Naive B cell (primary cell): ENCODE measurements around the gene SIRPG. TPM values are rescaled to one million over a fixed set of nuclear protein-coding genes. Genes with fewer than 3 reads are reported as not detected.
A peak's percentile ranks its signal among the peaks of the same experiment; 100 is the strongest.
"Not testable (repeated sequence)": the region's sequence is repeated elsewhere in the genome, so short reads cannot be mapped to it uniquely, and the experiment has no call there.

Source experiments
- ATAC-seq, 2 donors: fragments of 150-1000 bp; cut with Tn5 transposase; 2 replicates each; pipeline ENCODE4 v1.10.0; 2021; ENCODE audit warnings: low read depth in 2 of 2, mild to moderate bottlenecking in 2 of 2, moderate library complexity in 2 of 2
- DNase-seq: peaks from one replicate; pipeline ENCODE4 v3.0.0; 2022
- H3K27ac Mint-ChIP-seq, 6 donors: one replicate each; pipeline ENCODE4 v1.8.0; 2020 to 2022; ENCODE audit warnings: mild to moderate bottlenecking in 6 of 6, mixed read lengths in 6 of 6, moderate library complexity in 5 of 6, inconsistent platforms in 2 of 6
- H3K27me3 Mint-ChIP-seq, 3 donors: one replicate each; pipeline ENCODE4 v1.8.0; 2021 to 2022; ENCODE audit warnings: mixed read lengths in 3 of 3, mild to moderate bottlenecking in 1 of 3
- H3K36me3 Mint-ChIP-seq, 2 donors: one replicate each; pipeline ENCODE4 v1.8.0; 2020 to 2022; ENCODE audit warnings: mixed read lengths in 2 of 2, inconsistent platforms in 1 of 2, mild to moderate bottlenecking in 1 of 2
- H3K4me1 Mint-ChIP-seq, 3 donors: one replicate each; pipeline ENCODE4 v1.8.0; 2020 to 2022; ENCODE audit warnings: mixed read lengths in 3 of 3, inconsistent platforms in 1 of 3, mild to moderate bottlenecking in 1 of 3, moderate library complexity in 1 of 3
- H3K4me3 Mint-ChIP-seq, 8 donors: one replicate each; pipeline ENCODE4 v1.8.0; 2020 to 2022; ENCODE audit warnings: mild to moderate bottlenecking in 8 of 8, mixed read lengths in 8 of 8, moderate library complexity in 8 of 8, inconsistent platforms in 2 of 8
- H3K9me3 Mint-ChIP-seq, 7 donors: one replicate each; pipeline ENCODE4 v1.8.0; 2020 to 2022; ENCODE audit warnings: mixed read lengths in 7 of 7, mild to moderate bottlenecking in 5 of 7, inconsistent platforms in 2 of 7, moderate library complexity in 1 of 7
- polyA plus RNA-seq, 6 donors: library from polyadenylated mRNA; unstranded; fragments of 300-500 nt; fragmentation: Illumina TruSeq; gene quantifications; one replicate each; pipeline ENCODE4 v1.2.3, GENCODE V29; 2021; ENCODE audit warnings: low read depth in 6 of 6

The SIRPG gene
- 1 to 10 TPM in 2 of 6 donors, under 1 TPM in 2, not detected in 2; 0.22 to 1.3 (median 0.85) TPM for polyA plus RNA-seq

GRCh38 chr20:1657556-1658334 lies at the start of gene SIRPG:
TSS of gene SIRPG (minus strand) at chr20:1657779. CDS start at chr20:1657714, 65 bp downstream.
- ATAC-seq (no peak), DNase-seq (no peak)
- no peaks in the 10 kb centered on the region for H3K36me3 Mint-ChIP-seq
- H3K27me3 Mint-ChIP-seq, result peaks cover 14 to 17% (median 16%) of the 10 kb centered on the region in 3 donors
- H3K9me3 Mint-ChIP-seq, result peaks cover 0 to 5% (median 0%) of the 10 kb centered on the region in 7 donors
- H3K27ac Mint-ChIP-seq, result peak within 1 kb of the TSS in 1 of 6 donors; percentile 34
- H3K4me1 Mint-ChIP-seq, result peaks cover 0 to 9% (median 3%) of the 10 kb centered on the region in 3 donors
- H3K4me3 Mint-ChIP-seq, result no peak within 1 kb of the TSS

- H3K27ac Mint-ChIP-seq, H3K4me1 Mint-ChIP-seq, H3K4me3 Mint-ChIP-seq, DNase-seq, ATAC-seq: not testable (repeated sequence)
- H3K27me3 Mint-ChIP-seq, result peaks cover 15 to 76% (median 55%) of the 10 kb centered on the region in 3 donors
- peaks cover 6 to 17% of the 10 kb centered on the region in 2 donors for H3K36me3 Mint-ChIP-seq
- peaks cover 3 to 28% (median 5%) of the 10 kb centered on the region in 7 donors for H3K9me3 Mint-ChIP-seq
These were observed 49.3 kb upstream of the SIRPG start for GRCh38 chr20:1706887-1707286.

GRCh38 chr20:1706079-1706478 lies 48.5 kb upstream of the SIRPG start:
- no peak for ATAC-seq
- H3K27me3 Mint-ChIP-seq, result peaks cover 12 to 68% (median 48%) of the 10 kb centered on the region in 3 donors

GRCh38 chr20:1702855-1703254 lies 45.3 kb upstream of the SIRPG start:
- Mint-ChIP-seq H3K27me3 (peaks cover 16 to 61% (median 33%) of the 10 kb centered on the region in 3 donors), H3K9me3 (peaks cover 0 to 25% (median 5%) of the 10 kb centered on the region in 7 donors), H3K27ac (no peak overlapping the region), H3K4me1 (peaks cover 0 to 1% (median 0%) of the 10 kb centered on the region in 3 donors), H3K36me3 (peaks cover 3 to 10% of the 10 kb centered on the region in 2 donors), H3K4me3 (no peak overlapping the region)
- ATAC-seq (no peak), DNase-seq (no peak)

More at GRCh38 chr20:1706079-1706478, 48.5 kb upstream of the SIRPG start:
- H3K4me3 Mint-ChIP-seq, result no peak overlapping the region
- DNase-seq, result no peak
- peaks cover 4 to 12% of the 10 kb centered on the region in 2 donors for H3K36me3 Mint-ChIP-seq
- H3K27ac Mint-ChIP-seq, result no peak overlapping the region
- peaks cover 0 to 4% (median 3%) of the 10 kb centered on the region in 3 donors for H3K4me1 Mint-ChIP-seq
- peaks cover 2 to 25% (median 4%) of the 10 kb centered on the region in 7 donors for H3K9me3 Mint-ChIP-seq

- no peak for DNase-seq
- ATAC-seq, result no peak
- H3K4me3 Mint-ChIP-seq, result no peak overlapping the region
- H3K9me3 Mint-ChIP-seq, result peaks cover 0 to 25% (median 5%) of the 10 kb centered on the region in 7 donors
- peaks cover 3 to 10% of the 10 kb centered on the region in 2 donors for H3K36me3 Mint-ChIP-seq
- H3K27ac Mint-ChIP-seq, result no peak overlapping the region
- peaks cover 16 to 58% (median 30%) of the 10 kb centered on the region in 3 donors for H3K27me3 Mint-ChIP-seq
- H3K4me1 Mint-ChIP-seq, result no peaks in the 10 kb centered on the region
These were observed 44.7 kb upstream of the SIRPG start for GRCh38 chr20:1702328-1702727.

- H3K4me1 Mint-ChIP-seq, result no peaks in the 10 kb centered on the region
- ATAC-seq, result no peak
These were observed 43.4 kb upstream of the SIRPG start for GRCh38 chr20:1700990-1701389.

GRCh38 chr20:1697592-1697991 lies 40.0 kb upstream of the SIRPG start:
- Mint-ChIP-seq H3K4me3 (no peak overlapping the region), H3K27me3 (peaks cover 35 to 45% (median 43%) of the 10 kb centered on the region in 3 donors), H3K9me3 (peaks cover 0 to 10% (median 5%) of the 10 kb centered on the region in 7 donors), H3K36me3 (peaks cover 0 to 8% of the 10 kb centered on the region in 2 donors), H3K4me1 (no peaks in the 10 kb centered on the region), H3K27ac (peak overlapping the region in 1 of 6 donors; percentile 86)
- no peak for DNase-seq
- ATAC-seq, result no peak

More at GRCh38 chr20:1700990-1701389, 43.4 kb upstream of the SIRPG start:
- no peak overlapping the region for H3K27ac Mint-ChIP-seq
- H3K27me3 Mint-ChIP-seq, result peaks cover 18 to 46% (median 21%) of the 10 kb centered on the region in 3 donors
- DNase-seq, result no peak
- H3K4me3 Mint-ChIP-seq, result no peak overlapping the region
- H3K36me3 Mint-ChIP-seq, result peaks cover 8 to 10% of the 10 kb centered on the region in 2 donors
- H3K9me3 Mint-ChIP-seq, result peaks cover 0 to 25% (median 5%) of the 10 kb centered on the region in 7 donors

GRCh38 chr20:1696521-1697209 lies 39.1 kb upstream of the SIRPG start:
- peaks cover 0 to 8% of the 10 kb centered on the region in 2 donors for H3K36me3 Mint-ChIP-seq

GRCh38 chr20:1694672-1695071 lies 37.1 kb upstream of the SIRPG start:
- Mint-ChIP-seq H3K4me1 (no peaks in the 10 kb centered on the region), H3K27me3 (peaks cover 47 to 54% (median 48%) of the 10 kb centered on the region in 3 donors), H3K4me3 (no peak overlapping the region), H3K36me3 (peaks cover 7 to 10% of the 10 kb centered on the region in 2 donors), H3K27ac (no peak overlapping the region), H3K9me3 (peaks cover 0 to 22% (median 15%) of the 10 kb centered on the region in 7 donors)
- ATAC-seq (no peak), DNase-seq (no peak)

More at GRCh38 chr20:1696521-1697209, 39.1 kb upstream of the SIRPG start:
- Mint-ChIP-seq H3K27me3 (peaks cover 45 to 52% (median 50%) of the 10 kb centered on the region in 3 donors), H3K4me1 (no peaks in the 10 kb centered on the region), H3K4me3 (no peak overlapping the region), H3K27ac (peak overlapping the region in 1 of 6 donors; percentile 16), H3K9me3 (peaks cover 0 to 13% (median 9%) of the 10 kb centered on the region in 7 donors)
- no peak for DNase-seq
- ATAC-seq, result no peak

- Mint-ChIP-seq H3K4me1 (no peaks in the 10 kb centered on the region), H3K27me3 (peaks cover 44 to 49% (median 48%) of the 10 kb centered on the region in 3 donors), H3K36me3 (peaks cover 7 to 10% of the 10 kb centered on the region in 2 donors), H3K27ac (peak overlapping the region in 1 of 6 donors; percentile 54), H3K9me3 (peaks cover 0 to 16% (median 12%) of the 10 kb centered on the region in 7 donors), H3K4me3 (no peak overlapping the region)
- DNase-seq (no peak), ATAC-seq (no peak)
These were observed 35.8 kb upstream of the SIRPG start for GRCh38 chr20:1693427-1693826.

GRCh38 chr20:1689721-1690120 lies 32.1 kb upstream of the SIRPG start:
- Mint-ChIP-seq H3K4me3 (no peak overlapping the region), H3K27me3 (peaks cover 46 to 61% (median 50%) of the 10 kb centered on the region in 3 donors), H3K27ac (no peak overlapping the region), H3K4me1 (no peaks in the 10 kb centered on the region), H3K9me3 (peaks cover 0 to 16% (median 12%) of the 10 kb centered on the region in 7 donors), H3K36me3 (peaks cover 5 to 7% of the 10 kb centered on the region in 2 donors)
- DNase-seq, result no peak
- no peak for ATAC-seq

GRCh38 chr20:1688886-1689538 lies 31.4 kb upstream of the SIRPG start:
- no peak overlapping the region for H3K4me3 Mint-ChIP-seq
- peaks cover 0 to 16% (median 12%) of the 10 kb centered on the region in 7 donors for H3K9me3 Mint-ChIP-seq
- no peaks in the 10 kb centered on the region for H3K4me1 Mint-ChIP-seq
- DNase-seq (no peak), ATAC-seq (no peak)
- H3K27me3 Mint-ChIP-seq, result peaks cover 47 to 63% (median 51%) of the 10 kb centered on the region in 3 donors
- H3K36me3 Mint-ChIP-seq, result peaks cover 5 to 7% of the 10 kb centered on the region in 2 donors
- no peak overlapping the region for H3K27ac Mint-ChIP-seq

GRCh38 chr20:1687053-1687452 lies 29.5 kb upstream of the SIRPG start:
- Mint-ChIP-seq H3K9me3 (peaks cover 0 to 19% (median 15%) of the 10 kb centered on the region in 7 donors), H3K4me1 (no peaks in the 10 kb centered on the region), H3K27ac (no peak overlapping the region), H3K4me3 (no peak overlapping the region), H3K36me3 (peaks cover 7% of the 10 kb centered on the region in 2 donors), H3K27me3 (peaks cover 40 to 46% (median 44%) of the 10 kb centered on the region in 3 donors)
- no peak for ATAC-seq
- no peak for DNase-seq
